Stimulated activated CD4-positive, alpha-beta T cell treated with anti-CD3 and anti-CD28 coated beads, Interleukin-4, amount 100 ng/mL, for 48 hours (primary cell): ENCODE data around the gene CYP19A1.
"Not testable (repeated sequence)": the region's sequence is repeated elsewhere in the genome, so short reads cannot be mapped to it uniquely, and the experiment has no call there.

ENCODE experiments used
- DNase-seq, 2 donors: peaks; one replicate each; pipeline ENCODE4 v3.0.0-alpha.2; 2020; ENCODE audit warnings: low read depth in 2 of 2

CYP19A1 gene

DNA sequence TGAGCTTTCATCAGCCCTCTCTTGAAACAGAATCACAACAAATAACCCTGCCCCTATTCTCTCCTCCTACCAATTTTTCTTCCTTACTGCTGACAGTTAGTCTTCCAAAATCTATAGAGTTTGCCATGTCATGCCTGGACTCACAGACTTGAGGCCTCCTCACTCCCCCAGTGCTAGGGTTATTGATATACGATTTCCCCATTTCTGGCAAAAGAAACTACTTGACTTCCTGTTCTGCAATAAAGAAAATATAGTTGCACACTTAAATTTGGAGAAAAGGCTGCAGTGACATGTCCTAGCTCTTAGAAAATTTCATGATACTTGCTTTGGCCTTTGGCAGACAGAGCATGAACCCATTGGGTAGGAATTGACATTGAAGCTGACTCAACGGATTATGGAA lies 75.9 kb downstream of the CYP19A1 start:
- DNase-seq = no peak

DNA sequence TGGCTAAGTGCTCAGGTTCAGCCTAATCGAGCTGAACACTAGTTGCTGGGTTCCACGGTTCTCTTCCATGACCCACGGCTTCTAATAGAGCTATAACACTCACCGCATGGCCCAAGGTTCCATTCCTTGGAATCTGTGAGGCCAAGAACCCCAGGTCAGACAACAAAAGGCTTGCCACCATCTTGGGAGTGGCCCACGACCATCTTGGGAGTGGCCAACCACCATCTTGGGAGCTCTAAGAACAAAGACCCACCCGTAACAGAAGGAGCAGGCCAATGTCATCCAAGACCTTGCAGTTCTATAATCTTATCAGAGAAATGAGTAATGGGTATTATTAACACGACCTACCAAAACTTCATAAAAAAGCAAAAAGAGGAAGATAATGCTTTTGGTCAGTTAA lies 77.3 kb downstream of the CYP19A1 start:
- not testable (repeated sequence) for DNase-seq

DNA sequence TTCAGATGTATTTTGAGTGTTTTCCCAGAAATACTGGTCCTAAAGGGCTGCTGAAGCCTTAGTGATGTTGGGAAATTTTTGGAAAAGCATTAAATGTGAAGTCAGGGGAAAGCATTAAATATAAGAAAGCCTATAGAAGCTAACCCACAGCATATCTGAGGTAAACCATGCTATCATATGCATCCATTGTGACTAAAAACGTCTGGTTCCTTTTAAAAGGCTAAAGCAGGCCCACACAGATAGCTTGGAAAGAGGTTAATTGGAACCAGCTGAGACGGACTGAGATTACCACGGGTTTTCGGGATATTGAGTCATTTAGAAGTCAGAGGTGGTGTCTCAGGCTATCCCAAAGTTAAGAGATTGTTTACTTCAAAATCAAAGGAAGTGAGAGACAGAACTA lies 78.2 kb downstream of the CYP19A1 start:
- no peak for DNase-seq

DNA sequence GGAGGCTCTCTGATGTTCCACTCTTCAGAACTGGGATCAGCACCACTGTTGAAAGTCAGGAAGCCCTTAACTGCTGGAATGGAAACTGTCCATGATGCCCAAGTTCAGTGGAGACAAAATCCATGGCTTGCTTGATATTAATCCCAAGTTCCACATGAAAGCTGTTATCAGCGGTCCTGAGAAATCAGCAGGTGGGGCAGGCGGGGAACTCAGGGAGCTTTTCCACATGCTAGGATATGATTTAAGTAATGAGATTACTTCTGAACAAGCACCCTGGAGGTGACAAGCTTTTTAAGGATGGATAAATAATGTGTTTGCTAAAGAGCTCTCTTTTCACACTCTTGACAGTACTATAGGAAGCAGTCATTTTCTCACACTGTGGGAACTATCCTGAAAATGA lies 82.9 kb downstream of the CYP19A1 start:
- DNase-seq = no peak

DNA sequence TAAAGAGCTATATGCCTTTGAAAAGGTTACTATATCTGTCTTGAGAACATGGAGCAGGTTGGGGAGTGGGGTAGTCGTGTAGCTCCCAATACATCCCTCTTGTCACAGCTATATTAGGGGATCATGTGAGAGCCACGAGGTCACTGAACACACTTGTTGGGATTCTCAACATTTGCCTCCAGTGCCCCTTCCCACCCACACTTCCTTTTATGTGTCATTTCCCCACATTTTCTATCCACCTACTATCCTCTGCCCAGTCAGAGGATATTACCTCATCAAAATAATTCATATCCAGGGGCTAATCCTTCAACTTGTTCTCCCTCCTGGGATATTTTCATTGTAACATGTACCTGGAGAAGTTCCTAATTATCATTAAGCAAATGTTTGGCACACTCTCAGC lies 85.0 kb downstream of the CYP19A1 start:
- no peak for DNase-seq

DNA sequence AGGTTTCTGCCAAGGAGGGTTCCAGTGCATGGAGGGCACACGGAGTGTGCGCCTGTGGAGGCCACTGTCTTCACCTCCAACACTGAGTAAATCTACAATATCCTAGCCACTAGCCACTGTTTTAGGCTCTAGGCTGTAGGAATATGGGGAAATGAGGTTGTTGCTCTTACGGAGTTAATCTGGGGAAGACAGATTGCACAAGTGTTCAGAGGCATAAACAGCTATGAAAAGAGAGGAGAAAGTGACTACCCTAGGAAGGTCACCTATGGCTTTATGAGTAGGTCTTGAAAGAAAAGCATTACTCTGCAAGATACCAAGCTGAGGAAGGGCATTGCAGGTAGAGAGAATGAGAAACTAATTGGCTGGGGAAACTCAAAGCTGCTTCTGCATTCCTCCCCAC lies 85.7 kb downstream of the CYP19A1 start:
- no peak for DNase-seq

DNA sequence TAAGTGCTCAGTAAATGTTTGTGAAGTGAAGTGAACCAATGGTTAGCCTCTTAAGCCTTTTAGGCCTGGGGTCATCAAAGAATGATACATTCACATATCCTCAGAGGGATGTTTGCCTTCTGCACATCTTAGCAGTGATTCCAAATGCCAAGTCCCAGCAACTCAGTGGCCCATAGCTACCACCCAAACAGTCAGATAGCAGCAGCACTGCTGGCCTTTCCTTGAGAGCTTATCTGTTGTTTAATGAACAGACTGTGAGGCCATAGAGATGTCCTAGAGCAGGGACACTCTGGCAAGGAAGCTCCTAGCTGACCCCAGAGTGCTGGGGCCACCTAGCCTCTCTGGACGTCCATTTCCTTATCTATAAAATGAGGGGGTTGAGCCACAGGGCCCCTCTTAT lies 86.8 kb downstream of the CYP19A1 start:
- no peak for DNase-seq

DNA sequence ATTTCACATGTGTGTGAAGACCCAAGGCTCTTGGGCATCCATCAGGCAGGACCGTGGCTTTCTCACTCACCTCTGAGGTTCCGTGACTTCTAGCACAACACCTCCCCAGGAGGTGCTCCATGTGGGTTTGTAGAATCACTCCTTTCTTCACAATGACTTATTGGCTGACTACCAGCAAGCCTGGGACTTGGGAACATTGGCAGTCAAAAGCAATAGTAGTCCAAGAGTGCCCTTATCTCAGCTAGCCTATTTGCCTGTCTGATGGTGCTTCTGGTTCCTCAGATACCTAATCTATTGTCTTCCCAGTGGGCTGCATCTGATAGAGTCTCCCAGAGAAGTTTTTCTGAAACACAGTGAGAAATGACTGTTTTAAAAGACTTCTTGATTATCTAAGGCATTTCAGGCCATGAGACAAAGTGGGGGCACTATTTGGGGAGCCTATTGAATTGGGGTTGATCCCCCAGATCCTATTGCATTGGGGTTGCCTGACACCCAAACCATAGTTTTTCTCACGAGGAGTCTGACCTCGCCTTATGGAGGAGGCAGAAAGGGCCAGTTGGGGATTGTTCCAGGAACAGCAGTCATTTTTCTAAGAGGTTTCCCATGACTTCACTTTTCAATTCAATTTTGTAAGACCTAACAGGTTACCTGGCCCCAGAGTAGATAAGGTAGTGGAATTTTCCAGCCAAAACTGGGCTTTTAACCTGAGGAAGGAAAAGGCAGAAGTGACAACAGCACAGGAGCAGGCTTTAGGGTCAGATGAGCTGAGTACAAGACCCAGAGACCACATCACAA lies 88.0 kb downstream of the CYP19A1 start:
- no peak for DNase-seq

DNA sequence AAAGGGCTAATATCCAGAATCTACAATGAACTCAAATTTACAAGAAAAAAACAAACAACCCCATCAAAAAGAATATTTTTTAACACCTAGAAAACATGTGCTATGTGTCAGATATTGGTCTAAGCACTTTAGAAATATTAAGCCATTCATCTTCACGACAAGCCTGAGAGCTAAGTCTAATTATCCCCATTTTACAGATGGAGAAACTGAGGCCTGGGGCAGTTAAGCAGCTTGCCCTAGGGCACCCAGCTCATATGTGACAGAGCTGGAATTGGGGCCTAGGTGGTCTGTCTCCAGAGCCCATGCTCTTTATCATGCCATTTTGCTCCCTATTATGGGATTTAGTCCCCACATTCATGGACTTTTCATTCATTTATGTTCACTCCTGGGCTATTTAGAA lies 92.8 kb downstream of the CYP19A1 start:
- DNase-seq = no peak

DNA sequence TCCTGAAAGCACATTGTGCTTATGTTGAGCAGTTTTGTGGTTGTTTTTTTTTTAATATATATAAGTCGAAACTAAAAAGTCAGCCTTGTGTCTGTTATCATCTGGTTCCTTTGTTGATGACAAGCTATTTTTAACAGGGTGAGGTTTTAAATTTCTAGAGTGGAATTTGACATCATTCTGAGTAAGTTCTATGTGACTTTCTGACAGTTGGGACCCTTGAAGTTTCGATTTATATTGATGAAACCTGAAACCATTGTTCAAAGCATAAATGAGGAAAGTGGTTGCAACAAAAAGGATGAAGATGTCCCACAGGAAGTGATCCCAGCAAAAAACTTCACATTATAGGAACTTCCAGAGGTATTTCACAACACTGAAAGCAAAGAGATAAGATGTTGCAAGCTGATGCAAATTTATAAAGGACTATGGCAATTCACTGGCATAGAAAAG lies 94.0 kb downstream of the CYP19A1 start:
- no peak for DNase-seq

DNA sequence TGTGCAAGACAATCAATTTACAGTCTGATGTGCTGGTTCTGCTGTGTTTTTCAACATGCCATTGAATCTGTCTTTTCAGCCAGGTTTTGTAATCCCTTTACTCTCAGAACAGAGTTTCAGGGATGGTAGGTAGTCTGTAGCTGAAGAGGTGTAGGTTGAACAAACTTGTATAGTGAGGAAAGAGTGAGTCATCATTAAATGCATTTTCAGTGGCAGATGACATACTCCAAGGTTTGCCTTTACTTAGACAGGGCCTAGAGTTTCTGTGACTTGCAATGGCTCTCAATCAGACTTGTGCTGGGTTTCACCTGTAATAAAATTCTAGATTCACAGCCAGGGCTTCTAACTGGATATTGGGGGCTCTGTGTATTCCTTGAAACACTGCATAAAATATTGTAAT lies 94.6 kb downstream of the CYP19A1 start:
- DNase-seq = no peak

DNA sequence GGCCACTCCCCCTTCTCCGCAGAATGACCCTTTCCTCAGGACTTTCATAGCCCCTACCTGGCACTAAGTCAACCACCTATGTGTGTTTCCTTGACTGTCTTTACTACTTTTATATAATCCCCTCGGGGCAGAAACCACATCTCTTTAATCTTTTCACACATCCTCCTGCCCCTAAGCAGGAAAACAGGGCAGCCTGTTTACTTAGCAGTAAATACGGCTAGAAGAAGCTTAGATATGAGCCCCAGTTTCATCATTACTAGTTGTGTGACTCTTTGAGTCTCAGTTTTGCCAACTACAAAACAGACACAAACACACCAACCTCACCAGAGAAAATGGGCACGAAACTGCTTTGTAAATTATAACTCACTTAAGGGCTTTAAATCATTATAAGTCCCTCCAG lies 98.3 kb downstream of the CYP19A1 start:
- DNase-seq = no peak

DNA sequence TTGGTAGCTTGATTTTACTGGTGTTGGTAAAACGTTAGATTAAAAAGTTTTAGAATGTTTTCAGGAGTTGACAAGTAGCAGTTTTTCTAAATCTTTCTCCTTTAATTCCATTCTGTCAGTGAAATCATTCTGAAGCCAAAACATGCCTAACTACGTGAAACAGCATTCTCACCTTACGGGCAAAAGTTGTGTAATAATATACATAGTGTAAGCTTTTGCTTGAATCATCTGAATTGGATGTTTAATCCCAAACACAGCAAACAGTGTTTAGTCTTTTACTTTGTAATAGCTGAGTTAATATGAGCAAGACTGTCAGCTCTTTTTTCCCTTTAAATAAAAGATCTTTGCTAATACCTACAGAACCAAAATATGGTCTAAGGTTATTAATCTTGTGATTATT lies 100.6 kb downstream of the CYP19A1 start:
- DNase-seq = no peak

DNA sequence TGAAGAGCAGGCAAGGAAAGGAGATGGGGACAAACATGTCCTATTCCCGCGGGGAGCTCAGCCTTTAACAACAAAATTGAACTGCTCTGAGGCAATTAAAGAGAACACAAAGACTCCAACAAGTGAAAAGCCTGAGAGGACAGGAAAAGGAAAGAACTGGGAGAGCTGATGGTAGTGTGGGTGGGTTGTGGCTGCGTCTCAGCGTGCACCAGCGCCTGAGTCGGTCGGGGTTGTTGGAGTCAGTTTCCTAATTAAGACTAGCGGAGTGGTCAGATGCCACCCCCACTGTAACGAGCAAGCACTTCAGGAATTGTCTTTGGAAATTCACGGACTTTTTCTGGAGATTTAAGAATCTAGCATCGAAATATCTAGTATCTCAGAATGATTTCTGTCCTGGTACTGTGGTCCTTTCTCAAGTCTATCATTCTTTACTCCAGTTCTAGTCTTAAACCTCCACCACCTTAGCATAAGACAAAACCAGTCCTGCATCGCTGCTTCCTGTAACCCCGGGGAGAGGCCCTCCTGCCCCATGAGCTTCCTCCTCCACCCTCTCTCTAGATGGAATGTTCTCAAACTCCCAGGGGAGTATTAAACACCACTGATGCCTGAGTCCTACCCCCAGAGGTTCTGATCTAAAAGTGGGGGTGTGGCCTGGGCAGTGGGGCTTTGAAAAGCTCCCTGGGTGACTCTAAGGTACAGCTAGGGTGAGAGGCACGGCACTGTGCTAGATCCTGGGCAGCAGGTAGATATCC lies 104.0 kb downstream of the CYP19A1 start:
- no peak for DNase-seq

DNA sequence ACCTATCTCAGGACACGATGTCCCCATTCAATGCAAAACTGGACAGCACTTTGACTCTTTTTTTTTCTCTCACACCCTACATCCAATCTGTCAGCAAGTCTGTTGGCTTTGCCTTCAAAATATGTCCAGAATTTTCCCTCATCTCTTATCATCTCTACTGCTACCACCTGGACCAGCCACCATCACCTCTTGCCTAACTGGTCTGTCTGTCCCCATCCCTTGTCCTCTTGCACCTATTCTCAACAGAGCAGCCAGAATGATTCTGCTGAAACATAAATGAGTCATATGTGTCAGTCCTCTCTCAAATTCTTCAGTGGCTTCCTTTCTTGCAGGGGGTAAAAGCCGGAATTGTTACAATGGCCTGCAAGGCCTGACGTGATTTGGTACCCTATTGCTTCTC lies 105.8 kb downstream of the CYP19A1 start:
- no peak for DNase-seq

DNA sequence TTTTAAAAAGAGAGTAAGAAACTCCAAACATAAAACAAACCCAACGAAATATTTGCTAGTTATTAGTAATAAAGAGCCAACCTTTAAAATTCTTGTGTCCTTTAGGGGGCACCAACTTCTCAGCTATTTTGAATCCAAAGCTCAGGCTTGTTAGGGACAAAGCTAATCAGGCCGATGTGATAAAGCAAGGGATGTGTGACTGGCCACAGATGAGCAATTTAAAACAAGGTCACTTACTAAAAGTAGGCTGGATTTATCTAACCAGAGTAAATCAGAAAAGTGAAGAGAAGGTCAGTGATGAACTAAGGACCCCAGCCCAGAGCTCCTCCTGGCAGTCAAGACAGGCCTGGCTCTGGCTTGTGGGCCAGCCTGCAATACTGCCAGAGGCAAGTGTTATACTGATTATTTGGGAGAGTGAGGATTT lies 108.5 kb downstream of the CYP19A1 start:
- DNase-seq = no peak

DNA sequence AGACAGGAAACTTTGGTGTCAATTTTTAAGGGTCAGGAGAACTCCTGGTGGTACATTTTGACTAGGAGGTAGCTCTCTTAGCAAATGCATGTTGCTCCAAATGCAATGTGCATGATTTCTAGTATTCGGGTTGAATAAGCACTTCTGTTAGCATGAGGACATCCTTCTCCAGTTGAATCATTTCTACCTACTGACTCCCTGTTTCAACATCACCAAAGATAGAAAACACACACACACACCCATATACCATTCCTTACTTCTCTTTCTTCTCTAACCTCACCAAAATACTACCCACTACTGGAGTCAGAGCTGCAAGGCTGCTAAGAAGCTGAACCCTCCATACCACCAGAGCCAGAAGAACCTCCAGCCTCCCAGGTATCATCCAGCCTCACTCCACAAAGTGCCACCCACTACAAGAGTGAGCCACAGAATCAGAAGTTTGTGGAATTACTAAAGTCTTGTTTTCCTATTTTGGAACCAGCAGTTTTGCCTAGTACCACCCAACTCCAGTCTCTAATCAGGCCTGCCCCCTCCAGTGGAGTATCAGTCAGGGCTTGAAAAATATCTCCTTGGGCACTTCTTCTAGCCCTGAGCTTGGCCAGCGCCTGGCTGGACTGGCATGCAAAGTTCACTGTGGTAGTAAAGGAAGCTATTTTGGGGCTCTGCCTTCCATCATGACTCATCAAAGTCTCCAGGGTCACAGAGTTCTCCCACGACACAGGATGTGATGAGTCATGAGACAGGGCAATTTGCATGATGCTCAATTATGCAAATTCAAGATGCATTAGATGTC lies 110.3 kb downstream of the CYP19A1 start:
- peak in 1 of 2 donors; percentile 5 for DNase-seq

DNA sequence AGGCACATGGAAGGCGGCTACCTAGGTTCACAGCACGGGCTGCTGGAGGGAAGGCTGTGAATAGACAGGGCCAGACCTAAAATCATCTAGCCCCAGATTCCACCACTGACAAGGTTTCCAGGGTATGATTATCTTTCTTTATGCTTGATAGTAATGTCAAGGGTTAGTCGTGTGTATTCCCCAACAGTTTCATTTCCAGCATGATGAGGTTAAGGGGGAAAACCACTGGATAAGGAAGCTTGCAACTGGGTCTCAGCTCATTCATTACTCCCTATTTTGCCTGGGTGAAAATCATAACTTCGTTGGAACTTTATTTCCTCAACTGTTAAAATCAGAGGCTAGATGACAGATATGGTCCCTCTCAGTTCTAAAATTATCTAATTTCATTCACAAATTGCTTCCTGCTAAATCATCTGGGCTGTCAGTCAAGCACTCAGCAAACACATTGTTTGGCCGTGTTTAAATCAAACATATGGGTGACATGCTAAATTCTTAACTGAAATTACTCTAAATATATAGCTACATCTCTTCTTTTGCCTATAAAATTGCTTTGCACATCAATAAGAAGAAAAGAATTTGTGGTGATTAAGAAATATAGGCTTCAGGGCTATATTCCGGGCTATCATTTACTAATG lies 111.7 kb downstream of the CYP19A1 start:
- no peak for DNase-seq

DNA sequence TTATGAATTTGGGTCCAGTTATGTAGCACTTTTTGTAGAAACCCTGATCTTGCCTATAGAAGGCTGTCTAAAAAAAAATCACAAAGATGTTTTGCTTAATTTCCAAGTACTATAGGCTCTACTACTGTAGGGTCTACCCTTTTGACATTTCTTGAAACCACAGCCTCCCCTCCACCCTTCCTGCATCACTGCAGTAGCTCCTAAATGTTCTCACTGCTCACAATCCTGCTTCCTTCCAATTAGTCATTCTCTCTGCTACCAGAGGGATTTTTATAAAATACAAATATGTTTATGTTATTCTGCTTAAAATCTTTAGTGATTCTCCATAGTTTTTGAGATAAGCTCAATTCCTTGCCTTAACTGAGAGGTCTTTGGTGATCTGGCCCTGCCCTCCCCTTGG lies 114.0 kb downstream of the CYP19A1 start:
- DNase-seq = no peak

DNA sequence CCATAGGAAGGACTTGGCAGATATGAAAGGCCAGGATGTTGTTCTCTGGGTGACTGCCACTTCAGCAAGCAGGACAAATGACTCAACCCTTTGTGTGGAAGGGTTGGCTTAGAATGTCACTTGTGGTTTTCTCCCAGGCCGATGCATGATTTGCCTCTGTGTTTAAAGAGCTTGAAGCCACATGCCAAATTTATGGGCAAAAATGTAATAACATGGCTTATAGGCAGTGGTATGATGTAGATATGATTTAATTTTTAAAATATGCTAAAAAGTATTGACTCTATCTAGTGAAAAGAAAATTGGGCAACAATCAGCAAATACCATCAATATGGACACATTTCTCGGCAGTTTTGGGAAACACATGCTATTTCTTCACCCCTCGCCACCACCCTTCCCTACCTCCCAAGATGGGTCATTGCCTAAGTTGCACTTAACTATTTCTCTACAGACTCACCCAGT lies 114.6 kb downstream of the CYP19A1 start:
- no peak for DNase-seq

DNA sequence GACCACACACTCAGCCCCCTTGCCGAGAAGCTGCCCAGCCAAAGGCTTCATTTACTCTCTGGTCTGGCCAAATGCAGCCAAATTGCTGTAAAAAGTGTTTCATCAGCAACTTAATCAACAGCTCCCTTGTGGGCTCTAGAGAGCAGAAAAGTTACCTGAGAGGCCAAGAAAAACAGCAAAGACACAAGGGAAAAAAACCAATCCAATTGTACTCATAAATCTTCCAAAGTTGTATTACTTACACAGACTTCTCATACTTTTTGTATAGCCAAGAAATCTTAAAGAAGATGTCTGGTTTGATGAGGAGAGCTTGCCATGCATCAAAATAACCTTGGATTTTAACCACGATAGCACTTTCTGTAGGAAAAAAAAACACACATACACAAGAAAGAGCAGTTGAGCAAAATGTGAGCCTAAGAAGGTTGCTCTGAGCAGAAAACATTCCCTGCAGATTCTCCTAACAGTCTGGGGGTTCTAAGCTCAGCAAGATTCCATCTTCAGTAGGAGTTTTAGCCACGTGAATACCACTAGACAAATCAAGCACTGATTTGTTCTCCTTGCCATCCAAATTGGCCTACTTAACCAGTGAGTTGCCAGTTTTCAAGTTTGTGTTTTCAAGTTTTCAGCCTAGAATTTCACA lies 120.0 kb downstream of the CYP19A1 start:
- no peak for DNase-seq
